Stomach smooth muscle (tissue), 2 donors: ENCODE data around the gene LYPD6B.
"Not testable (repeated sequence)": the region's sequence is repeated elsewhere in the genome, so short reads cannot be mapped to it uniquely, and the experiment has no call there.

Experiments
- H3K27ac ChIP-seq: one replicate; pipeline ENCODE4 v1.7.0; 2013; ENCODE audit warnings: mild to moderate bottlenecking, low read length, inconsistent platforms
- H3K27me3 ChIP-seq, 2 donors: one replicate each; pipeline ENCODE4 v1.7.0; 2013; ENCODE audit warnings: low read length in 2 of 2; ENCODE audit not compliant: insufficient read depth in 2 of 2, control insufficient read depth in 1 of 2
- H3K36me3 ChIP-seq, 2 donors: one replicate each; pipeline ENCODE4 v1.7.0; 2013; ENCODE audit warnings: low read length in 2 of 2; ENCODE audit not compliant: control insufficient read depth in 2 of 2, insufficient read depth in 2 of 2
- H3K4me1 ChIP-seq: one replicate; pipeline ENCODE4 v1.7.0; 2013; ENCODE audit warnings: low read length; ENCODE audit not compliant: control insufficient read depth, insufficient read depth
- H3K4me3 ChIP-seq, 2 donors: one replicate each; pipeline ENCODE4 v1.7.0; 2013; ENCODE audit warnings: low read length in 2 of 2
- H3K9ac ChIP-seq, 2 donors: one replicate each; pipeline ENCODE4 v1.7.0; 2013; ENCODE audit warnings: low read length in 2 of 2, mild to moderate bottlenecking in 1 of 2
- H3K9me3 ChIP-seq, 2 donors: one replicate each; pipeline ENCODE4 v1.7.0; 2013; ENCODE audit warnings: low read length in 2 of 2; ENCODE audit not compliant: control insufficient read depth in 2 of 2
- donor health status: healthy.
- donor health status: Pancreatic carcinoma.

Gene LYPD6B

GRCh38 chr2:149235816-149236375 lies 197.4 kb downstream of the LYPD6B start:
- H3K9ac ChIP-seq, result no peak overlapping the region
- H3K27ac ChIP-seq, result no peak overlapping the region
- no peaks in the 10 kb centered on the region for H3K4me1 ChIP-seq
- no peaks in the 10 kb centered on the region for H3K36me3 ChIP-seq
- no peaks in the 10 kb centered on the region for H3K27me3 ChIP-seq
- H3K9me3 ChIP-seq, result no peaks in the 10 kb centered on the region
- no peak overlapping the region for H3K4me3 ChIP-seq

GRCh38 chr2:149236410-149236809 lies 197.9 kb downstream of the LYPD6B start:
- H3K4me3 ChIP-seq, result no peak overlapping the region
- no peak overlapping the region for H3K27ac ChIP-seq
- H3K36me3 ChIP-seq, result no peaks in the 10 kb centered on the region
- no peaks in the 10 kb centered on the region for H3K27me3 ChIP-seq
- H3K4me1 ChIP-seq, result no peaks in the 10 kb centered on the region
- H3K9me3 ChIP-seq, result no peaks in the 10 kb centered on the region
- no peak overlapping the region for H3K9ac ChIP-seq

GRCh38 chr2:149246186-149246585 lies 207.7 kb downstream of the LYPD6B start:
- Histone ChIP-seq H3K36me3 (no peaks in the 10 kb centered on the region), H3K4me3 (no peak overlapping the region), H3K27me3 (no peaks in the 10 kb centered on the region), H3K27ac (no peak overlapping the region), H3K4me1 (no peaks in the 10 kb centered on the region), H3K9me3 (no peaks in the 10 kb centered on the region), H3K9ac (no peak overlapping the region)

DNA sequence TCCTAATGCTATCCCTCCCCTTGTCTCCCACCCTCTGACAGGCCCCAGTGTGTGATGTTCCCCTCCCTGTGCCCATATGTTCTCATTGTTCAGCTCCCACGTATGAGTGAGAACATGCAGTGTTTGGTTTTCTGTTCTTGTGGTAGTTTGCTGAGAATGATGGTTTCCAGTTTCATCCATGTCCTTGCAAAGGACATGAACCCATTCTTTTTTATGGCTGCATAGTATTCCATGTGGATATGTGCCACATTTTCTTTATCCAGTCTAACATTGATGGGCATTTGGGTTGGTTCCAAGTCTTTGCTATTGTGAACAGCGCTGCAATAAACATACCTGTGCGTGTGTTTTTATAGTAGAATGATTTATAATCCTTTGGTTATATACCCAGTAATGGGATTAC lies 212.9 kb downstream of the LYPD6B start:
- not testable (repeated sequence) for H3K4me1 ChIP-seq, H3K4me3 ChIP-seq, H3K27me3 ChIP-seq, H3K9me3 ChIP-seq, H3K27ac ChIP-seq, H3K36me3 ChIP-seq, H3K9ac ChIP-seq

DNA sequence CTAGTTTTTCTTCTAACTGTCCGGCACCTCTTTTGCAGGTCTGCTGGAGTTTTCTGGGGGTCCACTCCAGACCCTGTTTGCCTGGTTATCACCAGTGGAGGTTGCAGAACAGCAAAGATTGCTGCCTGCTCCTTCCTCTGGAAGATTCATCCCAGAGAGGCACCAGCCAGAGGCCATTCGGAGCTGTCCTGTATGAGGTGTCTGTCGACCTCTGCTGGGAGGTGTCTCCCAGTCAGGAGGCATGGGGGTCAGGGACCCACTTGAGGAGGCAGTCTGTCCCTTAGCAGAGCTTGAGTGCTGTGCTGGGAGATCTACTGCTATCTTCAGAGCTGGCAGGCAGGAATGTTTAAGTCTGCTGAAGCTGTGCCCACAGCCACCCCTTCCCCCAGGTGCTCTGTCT lies 218.4 kb downstream of the LYPD6B start:
- H3K9me3 ChIP-seq, H3K9ac ChIP-seq, H3K36me3 ChIP-seq, H3K4me3 ChIP-seq, H3K4me1 ChIP-seq, H3K27ac ChIP-seq, H3K27me3 ChIP-seq: not testable (repeated sequence)

DNA sequence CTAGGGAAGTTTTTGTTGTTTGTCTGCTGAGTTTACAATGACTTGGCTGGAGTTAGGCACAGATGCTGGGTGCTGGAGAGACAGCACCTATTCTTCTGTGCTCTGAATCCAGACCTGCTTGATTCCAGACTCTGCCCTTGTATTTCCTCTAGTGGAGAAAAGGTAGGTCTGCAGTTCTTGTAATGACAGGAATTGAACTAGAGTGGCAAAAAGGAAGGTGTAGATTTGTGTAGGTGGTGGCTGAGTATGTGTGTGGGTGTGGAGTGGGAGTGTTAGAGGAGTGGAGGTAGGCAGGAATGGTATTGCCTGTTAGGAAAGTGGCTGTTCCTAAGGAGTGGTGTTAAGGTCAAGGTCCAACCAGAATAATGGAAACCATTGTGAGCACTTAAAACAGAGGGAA lies 220.0 kb downstream of the LYPD6B start:
- no peaks in the 10 kb centered on the region for H3K9me3 ChIP-seq
- H3K9ac ChIP-seq, result no peak overlapping the region
- H3K4me1 ChIP-seq, result no peaks in the 10 kb centered on the region
- no peak overlapping the region for H3K27ac ChIP-seq
- H3K27me3 ChIP-seq, result no peaks in the 10 kb centered on the region
- no peak overlapping the region for H3K4me3 ChIP-seq
- H3K36me3 ChIP-seq, result no peaks in the 10 kb centered on the region

DNA sequence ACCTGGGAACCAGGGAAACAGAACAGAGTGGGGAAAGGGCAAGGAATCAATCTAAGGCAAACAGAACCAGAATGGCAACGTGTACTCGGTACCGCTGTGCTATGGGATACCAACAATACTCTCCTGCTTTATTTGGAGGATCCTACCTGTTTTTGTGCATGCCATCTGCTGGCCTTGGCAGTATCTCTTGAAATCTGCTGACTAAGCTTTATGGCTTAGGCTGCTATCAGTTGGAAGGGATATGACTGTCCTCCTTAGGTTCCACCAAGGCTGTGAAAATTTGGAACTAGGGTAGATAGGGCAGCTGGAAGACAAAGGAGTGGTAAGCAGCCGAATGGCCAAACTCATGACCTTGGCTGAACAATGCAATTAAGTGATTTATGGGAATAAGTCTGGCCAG lies 220.6 kb downstream of the LYPD6B start:
- Histone ChIP-seq H3K4me1 (no peaks in the 10 kb centered on the region), H3K9me3 (no peaks in the 10 kb centered on the region), H3K36me3 (no peaks in the 10 kb centered on the region), H3K27me3 (no peaks in the 10 kb centered on the region), H3K9ac (no peak overlapping the region), H3K27ac (no peak overlapping the region), H3K4me3 (no peak overlapping the region)

GRCh38 chr2:149261692-149262091 lies 223.2 kb downstream of the LYPD6B start:
- Histone ChIP-seq H3K4me3 (no peak overlapping the region), H3K9ac (no peak overlapping the region), H3K27ac (no peak overlapping the region), H3K4me1 (no peaks in the 10 kb centered on the region), H3K36me3 (no peaks in the 10 kb centered on the region), H3K9me3 (no peaks in the 10 kb centered on the region), H3K27me3 (no peaks in the 10 kb centered on the region)
